CD4-positive, alpha-beta T cell treated with Interferon alpha-2 for 1 hour (primary cell): ENCODE measurements around the gene FHL3.
"Not testable (repeated sequence)": the region's sequence is repeated elsewhere in the genome, so short reads cannot be mapped to it uniquely, and the experiment has no call there.

Experiments used
- DNase-seq, 2 donors: peaks; one replicate each; pipeline ENCODE4 v3.0.0-alpha.2; 2020 to 2022

FHL3 gene

GRCh38 chr1:38034871-38035270 lies 29.6 kb upstream of the FHL3 start:
- no peak for DNase-seq

GRCh38 chr1:38032992-38033391 lies 27.7 kb upstream of the FHL3 start:
- not testable (repeated sequence) for DNase-seq

GRCh38 chr1:38031513-38031866 lies 26.2 kb upstream of the FHL3 start:
- DNase-seq, result no peak

- no peak for DNase-seq
Observed at GRCh38 chr1:38030596-38031512, 25.5 kb upstream of the FHL3 start.

- peak; percentile 17 to 58 for DNase-seq
Observed at GRCh38 chr1:38029685-38030511, 24.6 kb upstream of the FHL3 start.

- no peak for DNase-seq
Observed at GRCh38 chr1:38029081-38029681, 23.9 kb upstream of the FHL3 start.

GRCh38 chr1:38028671-38029070 lies 23.4 kb upstream of the FHL3 start:
- DNase-seq, result no peak

- no peak for DNase-seq
Observed at GRCh38 chr1:38028105-38028591, 22.8 kb upstream of the FHL3 start.

GRCh38 chr1:38027201-38028104 lies 22.1 kb upstream of the FHL3 start:
- no peak for DNase-seq

GRCh38 chr1:38026592-38027200 lies 21.4 kb upstream of the FHL3 start:
- DNase-seq, result peak in 1 of 2 donors; percentile 39

GRCh38 chr1:38025664-38026063 lies 20.4 kb upstream of the FHL3 start:
- DNase-seq, result no peak

GRCh38 chr1:38025233-38025632 lies 19.9 kb upstream of the FHL3 start:
- DNase-seq, result no peak

GRCh38 chr1:38022810-38023209 lies 17.5 kb upstream of the FHL3 start:
- DNase-seq, result no peak

GRCh38 chr1:38021969-38022368 lies 16.7 kb upstream of the FHL3 start:
- DNase-seq, result no peak

GRCh38 chr1:38020396-38020795 lies 15.1 kb upstream of the FHL3 start:
- no peak for DNase-seq

GRCh38 chr1:38018864-38019343 lies 13.6 kb upstream of the FHL3 start:
- peak in 1 of 2 donors; percentile 61 for DNase-seq

GRCh38 chr1:38015978-38016725 lies 10.8 kb upstream of the FHL3 start:
- no peak for DNase-seq

GRCh38 chr1:38014724-38015424 lies 9.6 kb upstream of the FHL3 start:
- DNase-seq, result no peak

GRCh38 chr1:38014171-38014570 lies 8.9 kb upstream of the FHL3 start:
- no peak for DNase-seq

- no peak for DNase-seq
Observed at GRCh38 chr1:38013227-38013622, 7.9 kb upstream of the FHL3 start.
